Left forelimb (tissue), 1 donor: ENCODE results near the gene EHMT1.

Source experiments
- DNase-seq: peaks from one replicate; pipeline ENCODE4 v3.0.0-alpha.2; 2018; ENCODE audit warnings: low spot score

EHMT1 gene

DNA sequence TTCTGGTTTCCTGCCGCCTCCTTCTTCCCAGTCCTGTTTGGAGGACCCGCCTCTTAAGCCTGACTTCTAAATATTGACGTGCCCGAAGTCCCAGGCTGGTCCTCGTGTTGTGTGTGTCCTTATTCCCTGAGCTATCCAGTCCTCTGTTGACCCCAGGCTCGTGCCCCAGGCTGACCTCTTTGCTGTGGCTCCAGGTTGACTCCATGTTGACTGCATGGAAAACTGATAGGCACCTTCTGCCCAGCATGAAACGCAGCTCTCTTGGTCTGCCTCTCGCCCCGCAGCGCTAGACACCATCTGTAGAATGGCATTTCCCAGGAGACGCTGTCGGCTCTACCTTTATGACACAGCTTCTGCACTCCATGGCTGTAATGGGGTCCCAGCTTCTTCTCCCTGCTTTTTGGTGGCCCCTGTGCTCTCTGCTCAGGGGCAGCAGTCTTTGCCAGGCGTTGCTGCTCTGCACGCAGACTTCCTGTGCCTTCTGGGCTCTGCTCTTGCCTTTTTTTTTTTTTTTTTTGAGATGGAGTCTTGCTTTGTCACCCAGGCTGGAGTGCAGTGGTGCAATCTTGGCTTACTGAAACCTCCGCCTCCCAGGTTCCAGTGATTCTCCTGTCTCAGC, 28.4 kb downstream of the EHMT1 start:
- DNase-seq: no peak

GRCh38 chr9:137648396-137648795, 29.6 kb downstream of the EHMT1 start:
- no peak for DNase-seq

DNA sequence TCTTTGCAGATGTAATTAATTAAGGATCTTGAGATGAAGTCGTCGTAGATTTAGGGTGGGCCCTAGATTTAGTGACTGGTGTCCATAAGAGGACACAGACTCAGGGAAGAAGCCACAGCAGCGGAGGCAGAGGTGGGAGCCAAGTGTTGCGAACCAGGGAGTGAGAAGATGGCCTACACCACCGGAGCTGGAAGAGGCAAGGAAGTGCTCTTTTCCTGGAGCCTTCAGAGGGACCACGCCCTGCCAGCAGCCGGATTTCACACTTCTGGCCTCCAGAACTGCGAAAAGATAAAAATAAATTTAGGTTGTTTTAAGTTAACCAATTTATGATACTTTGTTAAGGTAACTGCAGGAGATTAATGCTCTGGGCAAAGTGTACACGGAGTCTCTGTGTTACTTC, 30.7 kb downstream of the EHMT1 start:
- no peak for DNase-seq

DNA sequence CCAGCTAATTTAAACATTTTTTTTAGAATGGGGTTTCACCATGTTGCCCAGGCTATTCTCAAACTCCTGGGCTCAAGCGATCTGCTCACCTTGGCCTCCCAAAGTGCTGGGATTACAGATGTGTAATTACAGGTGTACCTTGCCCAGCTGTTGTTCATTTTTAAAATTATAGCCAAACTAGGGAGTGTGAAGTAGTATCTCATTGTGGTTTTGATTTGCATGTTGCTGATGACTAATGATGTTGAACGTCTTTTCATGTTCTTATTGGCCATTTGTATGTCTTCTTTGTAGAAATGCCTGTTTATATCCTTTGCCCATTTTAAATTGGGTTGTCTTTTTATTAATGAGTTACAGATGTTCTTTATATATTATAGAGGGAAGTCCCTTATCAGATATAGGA, 31.5 kb downstream of the EHMT1 start:
- no peak for DNase-seq

DNA sequence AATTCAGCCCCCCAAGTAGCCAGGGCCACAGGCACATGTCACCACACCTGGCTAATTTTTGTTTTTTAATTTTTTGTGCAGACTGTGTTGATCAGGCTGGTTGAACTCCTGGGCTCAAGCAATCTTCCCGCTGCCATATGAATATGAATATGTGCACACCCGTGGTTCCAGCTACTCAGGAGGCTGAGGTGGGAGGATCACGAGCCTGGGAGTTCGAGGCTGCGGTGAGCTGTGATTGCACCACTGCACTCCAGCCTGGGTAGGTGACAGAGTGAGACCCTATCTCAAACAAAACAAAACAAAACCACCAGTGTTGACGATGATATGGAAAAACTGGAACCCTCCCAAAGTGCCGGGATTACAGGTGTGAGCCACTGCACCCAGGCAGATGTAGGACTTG, 32.0 kb downstream of the EHMT1 start:
- no peak for DNase-seq

- no peak for DNase-seq
These were observed 37.6 kb downstream of the EHMT1 start for GRCh38 chr9:137656416-137656815.

- DNase-seq: no peak
These were observed 38.8 kb downstream of the EHMT1 start for GRCh38 chr9:137657606-137658005.

- no peak for DNase-seq
These were observed 40.0 kb downstream of the EHMT1 start for GRCh38 chr9:137658781-137659180.

- no peak for DNase-seq
These were observed 41.3 kb downstream of the EHMT1 start for GRCh38 chr9:137660144-137660543.

- DNase-seq: no peak
These were observed 44.8 kb downstream of the EHMT1 start for GRCh38 chr9:137663584-137663983.

DNA sequence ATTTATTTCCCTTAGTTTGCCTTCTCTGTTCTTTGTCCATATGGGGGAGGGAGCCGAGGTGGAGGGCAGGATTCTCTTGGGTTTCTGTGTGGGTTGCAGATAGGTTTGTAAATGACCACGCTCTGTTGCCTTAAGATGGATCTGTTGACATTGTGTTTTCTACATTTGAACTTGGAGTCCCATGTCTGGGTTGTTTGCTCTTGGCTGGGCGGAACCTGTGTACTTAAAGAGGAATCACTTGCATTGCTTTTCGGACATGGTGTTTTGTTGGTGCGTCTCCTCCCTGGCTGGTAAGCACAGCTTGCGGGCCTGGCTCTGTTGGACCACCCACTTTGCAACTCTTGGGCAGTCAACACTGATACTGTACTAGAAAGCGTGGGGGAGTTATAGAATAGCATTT, 45.9 kb downstream of the EHMT1 start:
- DNase-seq: no peak

- no peak for DNase-seq
These were observed 46.4 kb downstream of the EHMT1 start for GRCh38 chr9:137665226-137665625.

- no peak for DNase-seq
These were observed 47.1 kb downstream of the EHMT1 start for GRCh38 chr9:137665697-137666512.

DNA sequence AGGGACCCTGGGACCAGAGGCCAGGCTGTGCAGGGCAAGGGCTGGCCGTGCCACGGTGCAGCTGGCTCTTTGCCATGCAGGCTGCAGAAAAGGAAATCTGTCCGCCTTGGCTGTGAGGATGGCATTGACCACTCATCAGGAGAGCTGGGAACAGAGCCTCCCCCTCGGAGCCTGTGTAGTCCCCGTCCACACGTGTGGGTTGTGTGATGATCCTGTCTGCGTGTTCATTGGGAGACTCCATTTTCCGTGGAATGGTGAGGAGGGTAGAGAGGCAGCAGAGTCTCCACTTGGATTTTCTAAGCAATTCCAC, 47.7 kb downstream of the EHMT1 start:
- no peak for DNase-seq

DNA sequence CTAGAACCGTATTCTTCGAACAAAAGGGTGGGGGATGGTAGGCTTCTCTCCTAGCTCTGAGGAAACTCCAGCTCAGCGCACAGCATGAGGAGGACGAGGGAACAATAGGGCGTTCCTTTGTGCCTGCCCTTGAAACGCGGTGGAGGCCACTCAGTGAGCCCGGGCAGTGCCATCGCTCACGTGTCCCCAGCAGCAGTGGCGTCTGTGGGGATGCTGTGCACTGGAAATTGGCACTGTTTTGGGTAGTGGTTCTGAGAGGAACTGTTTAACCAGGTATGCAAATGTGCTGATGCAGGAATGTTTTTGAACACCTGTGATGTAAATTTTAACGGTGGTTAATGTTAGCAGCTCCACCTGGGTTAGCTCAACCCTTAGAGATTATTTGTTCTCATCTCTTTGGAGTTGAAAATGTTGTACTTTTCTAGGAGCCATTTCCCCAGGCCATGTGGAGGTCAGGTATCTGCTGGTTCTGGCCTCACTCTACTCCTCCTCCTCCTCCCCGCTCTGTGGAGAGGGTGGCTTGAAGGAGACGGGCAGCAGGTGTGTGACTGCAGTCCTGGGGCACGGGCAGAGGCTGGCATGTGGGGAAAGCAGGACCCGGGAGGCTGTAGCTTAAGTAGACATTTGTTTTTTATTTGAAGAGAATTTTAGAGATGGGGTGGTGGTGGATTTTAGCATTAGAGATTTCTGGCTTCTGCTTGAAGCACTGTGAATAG, 48.3 kb downstream of the EHMT1 start:
- DNase-seq: no peak

DNA sequence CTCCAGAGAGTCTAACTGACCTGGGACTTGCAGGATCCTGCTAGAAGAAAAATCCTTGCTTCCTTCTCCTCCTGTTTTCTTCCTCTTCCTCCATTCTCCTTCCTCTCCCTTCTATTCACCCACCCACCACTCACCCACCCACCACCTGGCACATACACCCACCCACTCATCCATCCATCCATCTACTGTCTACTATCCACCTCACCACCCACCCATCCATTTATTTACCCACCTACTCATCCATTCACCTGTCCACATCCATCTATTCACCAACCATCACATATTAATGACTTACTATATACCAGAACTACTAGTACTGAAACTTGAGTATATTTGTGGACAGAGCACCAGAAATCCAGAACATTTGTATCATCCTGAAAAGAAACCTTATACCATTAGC, 49.4 kb downstream of the EHMT1 start:
- no peak for DNase-seq

DNA sequence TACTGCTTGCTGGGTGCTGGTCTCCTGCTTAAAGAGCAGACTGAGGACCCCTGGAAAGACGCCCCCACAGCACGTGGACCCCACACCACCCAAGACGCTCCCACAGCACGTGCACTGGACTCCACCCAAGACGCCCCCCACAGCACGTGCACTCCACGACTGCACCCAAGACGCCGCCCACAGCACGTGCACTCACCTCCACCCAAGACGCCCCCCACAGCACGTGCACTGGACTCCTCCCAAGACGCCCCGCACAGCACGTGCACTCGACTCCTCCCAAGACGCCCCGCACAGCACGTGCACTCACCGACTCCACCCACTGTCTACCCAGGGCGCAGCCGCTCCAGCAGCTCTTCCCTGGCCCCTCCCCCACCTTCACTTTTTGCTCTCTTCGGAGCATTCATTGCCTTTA, 50.5 kb downstream of the EHMT1 start:
- peak; percentile 82 for DNase-seq

DNA sequence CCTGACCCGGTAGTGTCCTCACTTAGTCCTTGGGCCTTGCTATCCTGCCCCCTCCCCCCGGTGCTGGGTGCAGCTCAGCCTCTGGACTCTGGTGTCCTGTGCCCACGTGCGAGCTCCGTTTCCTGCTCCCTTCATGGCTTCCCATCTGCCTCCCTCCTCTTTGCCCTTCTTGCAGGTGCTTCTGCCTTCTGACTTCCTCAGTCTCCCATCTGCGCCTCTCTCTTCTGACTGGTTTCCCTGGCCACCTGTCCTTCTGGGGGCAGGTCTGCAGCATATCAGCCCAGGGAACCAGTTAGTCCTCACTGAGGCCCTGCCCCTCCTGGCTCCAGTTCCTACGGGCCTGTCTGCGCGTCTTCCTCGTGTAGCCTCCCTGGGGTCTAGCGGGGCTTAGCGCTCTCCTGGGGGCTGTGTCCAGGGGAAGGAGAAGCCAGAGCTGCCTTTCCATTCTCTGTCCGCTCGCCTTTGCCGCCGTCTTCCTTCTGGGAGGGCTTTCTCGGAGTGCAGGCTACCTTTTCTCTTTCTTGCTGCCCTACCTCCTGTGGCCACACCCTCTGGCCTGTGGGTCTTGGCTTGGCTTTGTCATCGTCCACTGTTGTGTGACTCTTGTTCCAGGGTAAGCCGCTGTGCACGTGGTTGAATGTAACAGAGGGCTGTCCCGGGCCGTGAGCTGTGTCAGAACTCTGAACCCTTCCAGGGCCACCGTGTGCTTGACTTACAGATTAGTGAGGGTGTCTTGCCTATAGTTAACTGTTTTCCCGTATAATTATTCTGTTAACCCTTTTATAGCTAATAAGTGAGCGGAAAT, 51.8 kb downstream of the EHMT1 start:
- DNase-seq: no peak

- DNase-seq: no peak
These were observed 52.4 kb downstream of the EHMT1 start for GRCh38 chr9:137671196-137671538.

- no peak for DNase-seq
These were observed 52.9 kb downstream of the EHMT1 start for GRCh38 chr9:137671721-137672120.

DNA sequence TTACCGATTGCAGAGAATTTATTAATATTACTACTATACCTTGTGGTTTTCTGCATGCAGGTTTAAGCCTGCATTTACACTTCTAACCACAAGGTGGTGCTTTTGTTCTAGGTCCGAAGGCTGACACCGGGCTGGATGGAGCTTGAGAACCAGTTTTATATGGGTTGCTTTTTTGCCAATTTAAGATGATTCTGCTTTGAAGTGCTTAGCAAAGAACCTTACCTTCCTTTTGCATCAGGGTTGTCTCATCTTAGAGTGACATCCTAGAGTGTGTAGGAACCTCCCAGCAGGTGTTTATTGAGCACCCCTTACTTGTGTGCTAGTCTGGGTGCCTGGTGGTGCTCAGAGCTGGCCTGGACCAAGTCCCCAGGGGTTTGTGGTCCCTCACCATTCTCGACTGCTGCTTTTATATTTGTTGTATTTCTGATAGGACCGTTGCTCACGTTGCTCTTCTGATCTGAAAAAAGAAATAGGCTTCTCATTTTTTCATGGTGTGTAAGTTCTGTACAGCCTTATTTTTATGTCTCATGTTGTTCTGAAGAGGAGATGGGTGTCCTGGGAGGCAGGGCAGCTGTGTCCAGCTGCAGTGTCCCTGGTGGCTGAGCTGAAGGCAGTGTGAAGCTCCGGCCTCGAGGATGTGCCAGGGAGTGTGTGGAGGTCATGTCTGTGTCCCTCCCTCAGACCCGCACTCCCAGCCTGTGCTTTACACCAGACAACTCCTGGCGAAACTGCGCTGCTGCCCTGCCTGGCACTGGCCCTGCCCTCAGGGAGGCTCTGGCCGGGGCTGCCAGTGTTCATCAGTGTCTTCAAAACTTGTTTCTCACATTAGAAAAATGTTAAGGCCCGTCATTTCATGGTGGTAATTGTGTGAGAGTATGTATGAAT, 54.3 kb downstream of the EHMT1 start:
- DNase-seq: no peak

- DNase-seq: no peak
These were observed 55.1 kb downstream of the EHMT1 start for GRCh38 chr9:137673886-137674285.
